8988T (cell line): ENCODE data around the gene ZBTB21.

Experiments
- DNase-seq: peaks from one replicate; pipeline ENCODE4 v3.0.0; 2011

The ZBTB21 gene

GRCh38 chr21:42039470-42039901 is 29.3 kb upstream of the ZBTB21 start:
- DNase-seq, result no peak

DNA sequence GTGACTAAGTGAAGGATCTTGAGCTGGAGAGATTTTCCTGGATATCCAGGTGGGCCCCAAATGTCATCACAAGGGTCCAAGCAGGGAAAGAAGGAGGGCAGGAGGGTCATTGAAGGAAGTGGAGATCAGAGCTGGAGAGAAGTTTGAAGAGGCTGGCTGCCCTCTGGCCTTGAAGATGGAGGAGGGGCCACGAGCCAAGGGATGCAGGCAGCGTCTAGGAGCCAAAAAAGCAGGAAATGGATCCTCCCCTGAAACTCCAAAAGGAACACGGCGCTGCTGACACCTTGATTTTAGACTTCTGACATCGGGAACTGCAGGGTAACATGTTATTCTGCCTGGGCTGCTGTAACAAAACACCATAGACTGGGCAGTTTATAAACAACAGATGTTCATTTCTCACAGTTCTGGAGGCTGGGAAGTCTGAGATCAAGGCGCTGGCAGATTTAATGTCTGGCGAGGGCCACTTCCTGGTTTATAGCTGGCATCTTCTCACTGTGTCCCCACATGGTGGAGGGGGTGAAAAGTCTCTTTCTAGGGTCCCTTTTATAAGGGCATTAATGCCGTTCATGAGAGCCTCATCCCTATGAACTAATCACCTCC is 28.8 kb upstream of the ZBTB21 start:
- no peak for DNase-seq

DNA sequence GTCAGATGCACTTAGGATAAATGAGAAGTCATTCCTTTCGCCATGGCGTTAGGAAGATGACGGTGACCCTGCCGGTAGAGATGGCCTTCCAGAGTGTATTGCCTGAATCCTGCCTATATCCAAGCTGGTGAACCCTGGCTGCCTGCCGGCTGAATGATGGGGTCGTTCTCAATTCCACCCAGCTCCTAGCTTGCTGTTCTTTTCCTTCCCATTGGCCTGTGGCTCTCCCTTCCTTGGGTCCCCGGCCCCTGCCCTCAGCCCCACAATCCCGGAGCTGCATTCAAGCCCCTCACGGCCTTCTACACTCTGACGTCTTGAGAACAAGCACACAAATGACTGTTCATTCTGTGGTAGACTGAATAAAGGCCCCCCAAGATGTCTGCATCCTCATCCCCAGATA is 28.2 kb upstream of the ZBTB21 start:
- DNase-seq, result no peak

DNA sequence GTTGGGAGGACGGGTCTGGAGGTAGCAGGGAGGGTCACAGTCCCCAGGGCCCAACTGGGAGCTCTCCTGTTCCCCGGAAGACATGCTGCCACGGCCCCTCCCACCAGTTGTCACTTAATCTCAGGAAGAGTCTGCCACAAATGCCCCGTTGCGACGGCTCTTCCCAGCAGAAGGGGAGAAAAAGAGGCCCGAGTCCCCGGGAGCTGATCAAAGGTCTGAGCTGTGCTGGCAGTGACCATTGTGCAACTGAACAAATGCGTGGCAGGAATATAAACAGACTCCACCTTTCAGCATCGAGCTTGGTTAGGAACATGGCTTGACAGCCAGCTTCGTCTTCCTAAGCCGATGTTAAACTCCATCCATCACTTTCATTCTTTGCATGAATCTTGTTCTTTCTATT is 27.8 kb upstream of the ZBTB21 start:
- DNase-seq, result no peak

DNA sequence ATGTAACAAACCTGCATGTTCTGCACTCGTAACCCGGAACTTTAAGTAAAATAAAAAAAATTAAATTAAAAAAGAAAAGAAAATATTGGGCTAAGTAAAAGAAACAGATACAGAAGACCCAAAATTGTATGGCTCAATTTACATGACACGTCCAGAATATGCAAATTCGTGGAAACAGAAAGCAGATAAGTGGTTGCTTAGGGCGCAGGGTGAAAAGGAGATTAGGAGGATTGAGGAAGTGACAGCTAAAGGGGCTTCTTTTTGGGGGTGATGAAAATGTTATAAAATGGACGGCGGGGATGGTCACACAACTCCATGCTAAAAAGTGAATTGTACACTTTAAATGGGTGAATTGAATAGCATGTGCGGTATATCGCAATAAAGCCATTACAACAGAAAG is 27.4 kb upstream of the ZBTB21 start:
- no peak for DNase-seq

GRCh38 chr21:42036313-42036712 is 26.2 kb upstream of the ZBTB21 start:
- no peak for DNase-seq

DNA sequence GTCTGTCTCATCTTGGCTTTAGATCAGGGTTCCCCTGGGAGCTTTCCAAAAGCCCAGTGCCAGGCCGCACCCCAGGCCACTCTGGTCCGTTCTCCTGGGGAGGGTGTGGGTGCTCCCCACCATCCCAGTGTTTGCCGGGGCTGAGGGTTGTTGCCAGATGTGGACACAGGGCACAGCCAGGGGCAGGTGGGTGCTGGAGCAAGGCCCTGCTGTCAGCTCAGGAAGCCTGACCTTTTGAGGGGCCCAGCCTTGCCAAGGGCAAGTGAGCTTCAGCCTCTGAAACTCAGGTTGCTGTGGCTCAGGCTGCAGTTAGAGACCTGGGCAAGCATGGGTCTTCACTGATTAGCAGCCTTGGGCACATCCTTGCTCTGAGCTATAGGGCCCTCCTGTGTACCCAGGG is 22.8 kb upstream of the ZBTB21 start:
- DNase-seq, result no peak

GRCh38 chr21:42032266-42032665 is 22.1 kb upstream of the ZBTB21 start:
- no peak for DNase-seq

DNA sequence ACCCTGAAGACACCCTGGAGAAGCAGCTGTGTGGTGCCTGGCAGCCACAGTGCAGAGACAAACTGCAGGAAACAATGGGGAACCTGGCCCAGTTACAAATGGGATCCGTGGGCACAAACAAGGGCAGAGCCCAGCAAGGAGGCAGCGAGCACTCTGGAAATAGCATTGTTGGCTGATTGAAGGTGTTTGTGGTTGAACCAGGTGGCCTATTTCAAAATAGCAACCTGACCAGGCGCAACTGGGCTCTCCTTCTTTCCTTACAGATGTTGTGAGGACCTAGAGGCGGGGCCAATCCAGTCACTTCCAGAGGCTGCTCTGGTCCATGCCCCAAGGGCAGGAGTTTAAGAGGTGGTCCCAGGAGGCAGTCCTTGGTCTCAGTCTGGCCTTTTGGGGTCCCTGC is 21.7 kb upstream of the ZBTB21 start:
- DNase-seq, result no peak

GRCh38 chr21:42031241-42031640 is 21.1 kb upstream of the ZBTB21 start:
- DNase-seq, result no peak

DNA sequence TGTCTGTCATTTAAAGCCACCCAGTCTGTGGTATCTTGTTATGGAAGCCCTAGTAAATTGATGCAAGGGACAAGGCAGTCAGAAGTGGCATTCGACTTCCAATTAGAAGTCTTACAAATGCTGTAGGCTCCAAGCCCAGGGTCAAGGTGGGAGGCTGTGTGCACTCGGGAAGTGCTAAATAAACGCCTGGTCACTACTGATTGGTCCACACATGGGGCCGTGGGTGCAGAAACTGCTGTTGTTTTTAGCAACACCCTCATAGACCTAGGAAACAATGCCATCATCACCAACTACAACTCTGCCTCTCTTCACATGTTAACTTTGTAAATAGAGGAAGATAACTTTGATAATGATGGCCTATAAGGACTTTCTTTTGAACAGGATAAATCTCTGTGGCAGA is 20.2 kb upstream of the ZBTB21 start:
- DNase-seq, result no peak

- no peak for DNase-seq
These were observed 18.7 kb upstream of the ZBTB21 start for GRCh38 chr21:42028766-42029425.

GRCh38 chr21:42027822-42028765 is 17.9 kb upstream of the ZBTB21 start:
- no peak for DNase-seq

DNA sequence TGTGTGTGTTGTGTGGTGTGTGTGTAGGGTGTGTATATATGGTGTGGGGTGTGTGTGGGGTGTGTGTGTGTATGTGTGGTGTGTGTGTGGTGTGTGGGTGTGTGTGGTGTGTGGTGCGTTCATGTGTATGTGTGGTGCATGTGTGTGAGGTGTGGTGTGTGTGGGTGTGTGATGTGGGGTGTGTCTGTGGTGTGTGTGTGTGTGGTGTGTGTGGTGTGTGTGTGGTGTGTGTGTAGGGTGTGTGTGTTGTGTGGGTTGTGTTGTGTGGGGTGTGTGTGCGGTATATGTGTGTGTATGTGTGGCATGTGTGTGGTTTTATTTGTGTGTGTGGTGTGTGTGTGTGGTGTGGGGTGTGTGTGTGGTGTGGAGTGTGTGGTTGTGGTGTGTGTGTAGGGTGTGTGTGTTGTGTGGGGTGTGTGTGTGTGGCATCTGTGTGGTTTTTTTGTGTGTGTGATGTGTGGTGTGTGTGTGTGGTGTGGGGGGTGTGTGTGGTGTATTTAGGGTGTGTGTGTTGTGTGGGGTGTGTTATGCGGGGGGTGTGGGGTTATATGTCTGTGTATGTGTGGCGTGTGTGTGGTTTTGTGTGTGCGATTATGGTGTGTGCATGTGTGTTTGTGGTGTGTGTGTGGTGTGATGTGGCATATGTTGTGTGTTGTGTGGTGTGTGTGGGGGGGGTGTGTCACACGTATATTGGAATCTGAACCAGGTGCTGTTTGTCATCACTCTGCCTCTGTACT is 17.1 kb upstream of the ZBTB21 start:
- DNase-seq, result no peak

- DNase-seq, result no peak
These were observed 15.9 kb upstream of the ZBTB21 start for GRCh38 chr21:42026082-42026435.

- DNase-seq, result no peak
These were observed 15.4 kb upstream of the ZBTB21 start for GRCh38 chr21:42025376-42026081.

DNA sequence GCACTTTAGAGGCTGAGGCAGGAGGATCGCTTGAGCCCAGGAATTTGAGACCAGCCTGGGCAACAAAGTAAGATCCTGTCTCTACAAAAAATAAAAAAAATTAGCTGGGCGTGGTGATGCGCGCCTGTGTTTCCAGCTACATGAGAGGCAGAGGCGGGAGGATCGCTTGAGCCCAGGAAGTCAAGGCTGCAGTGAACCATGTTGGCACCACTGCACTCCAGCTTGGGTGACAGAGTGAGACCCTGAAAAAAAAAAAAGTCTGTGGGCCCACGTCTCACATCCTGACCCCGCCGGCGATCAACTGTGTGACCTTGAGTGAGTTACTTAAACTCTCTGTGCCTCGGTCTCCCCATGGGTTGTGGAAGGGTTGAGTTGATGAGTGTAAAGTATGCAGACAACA is 12.7 kb upstream of the ZBTB21 start:
- no peak for DNase-seq

- DNase-seq, result no peak
These were observed 11.9 kb upstream of the ZBTB21 start for GRCh38 chr21:42022091-42022430.

DNA sequence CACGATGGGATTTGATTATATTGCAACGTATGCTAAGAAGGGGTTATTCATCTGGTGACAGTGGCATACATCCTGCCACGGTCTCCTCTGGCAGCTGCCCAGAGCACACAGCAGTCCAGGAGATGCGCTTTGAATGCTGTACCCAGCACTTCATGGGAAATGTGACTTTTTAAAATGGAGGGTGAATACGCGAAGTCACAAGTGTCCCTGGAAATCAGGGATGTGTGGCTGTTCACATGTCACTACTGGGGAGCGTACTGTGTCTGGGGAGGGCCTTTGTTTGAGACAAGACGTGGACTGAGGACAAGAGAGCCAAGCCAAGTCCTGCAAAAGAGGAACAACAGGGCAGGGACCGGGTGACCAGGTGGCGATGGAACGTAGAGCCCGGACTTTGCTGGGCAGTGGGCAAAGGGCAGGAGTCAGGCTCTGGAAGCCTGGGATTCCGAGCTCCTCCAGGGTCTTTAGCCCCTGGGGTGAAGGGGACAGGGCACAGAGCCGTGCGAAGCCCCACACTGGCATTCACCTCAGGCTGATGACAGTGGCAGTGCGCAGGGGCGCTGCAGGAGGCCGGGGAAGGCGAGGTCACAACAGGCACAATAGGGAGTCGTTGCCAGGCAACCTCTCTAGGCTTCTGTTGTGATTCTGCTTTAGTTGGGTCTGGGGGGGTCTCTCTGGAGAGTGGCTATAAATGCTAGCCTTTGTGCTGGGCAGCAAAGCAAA is 11.4 kb upstream of the ZBTB21 start:
- DNase-seq, result no peak

DNA sequence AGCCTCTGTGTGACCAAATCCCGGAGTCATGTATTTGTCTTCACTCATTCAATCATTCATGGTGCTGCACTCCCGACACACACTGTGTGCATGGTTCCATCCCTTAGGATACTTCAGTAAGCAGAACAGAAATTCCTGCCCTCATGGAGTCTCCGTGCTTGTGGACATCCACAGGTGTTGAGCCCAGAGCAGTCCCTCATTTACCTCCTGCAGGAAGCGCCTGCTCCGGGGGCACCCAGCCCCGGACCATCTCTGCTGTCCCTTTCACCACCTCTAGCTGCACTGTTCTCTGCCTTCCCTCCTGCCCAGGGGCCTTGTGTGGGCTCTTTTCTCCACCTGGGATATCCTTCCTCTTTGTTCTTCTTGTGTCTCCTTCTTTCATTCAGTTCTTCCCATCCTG is 9.5 kb upstream of the ZBTB21 start:
- DNase-seq, result no peak

GRCh38 chr21:42019101-42019605 is 9.0 kb upstream of the ZBTB21 start:
- no peak for DNase-seq

GRCh38 chr21:42017022-42017421 is 6.9 kb upstream of the ZBTB21 start:
- DNase-seq, result no peak
